GM12874 (cell line): ENCODE data around the gene MROH7.

ENCODE experiments used
- TF ChIP-seq, protein P1 (sequence below): IDR thresholded peaks from 2 replicates; pipeline ENCODE4 v1.5.1; 2011; ENCODE audit warnings: low read depth, mild to moderate bottlenecking, control low read depth, low read length, moderate library complexity; ENCODE audit not compliant: insufficient read depth

Gene MROH7

DNA sequence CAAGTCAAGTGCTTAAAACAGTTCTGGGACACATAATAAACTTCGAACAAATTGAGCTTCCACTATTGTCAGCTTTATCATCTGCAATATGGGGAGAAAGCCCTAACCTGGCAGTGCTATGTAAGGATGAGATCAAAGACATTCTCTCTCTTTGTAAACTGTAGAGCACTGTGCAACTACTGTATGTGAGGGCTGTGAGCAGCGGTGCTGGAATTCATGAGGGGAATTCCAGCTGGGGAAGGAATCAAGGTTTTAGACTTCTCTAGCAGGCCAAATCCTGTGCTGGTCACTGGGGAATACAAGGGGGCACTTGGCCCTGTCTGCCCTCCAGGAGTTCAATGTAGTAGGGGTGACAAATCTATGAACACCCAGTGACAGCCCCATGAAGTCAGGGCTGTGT is 27.6 kb upstream of the MROH7 start:
- TF ChIP-seq, protein P1, sequence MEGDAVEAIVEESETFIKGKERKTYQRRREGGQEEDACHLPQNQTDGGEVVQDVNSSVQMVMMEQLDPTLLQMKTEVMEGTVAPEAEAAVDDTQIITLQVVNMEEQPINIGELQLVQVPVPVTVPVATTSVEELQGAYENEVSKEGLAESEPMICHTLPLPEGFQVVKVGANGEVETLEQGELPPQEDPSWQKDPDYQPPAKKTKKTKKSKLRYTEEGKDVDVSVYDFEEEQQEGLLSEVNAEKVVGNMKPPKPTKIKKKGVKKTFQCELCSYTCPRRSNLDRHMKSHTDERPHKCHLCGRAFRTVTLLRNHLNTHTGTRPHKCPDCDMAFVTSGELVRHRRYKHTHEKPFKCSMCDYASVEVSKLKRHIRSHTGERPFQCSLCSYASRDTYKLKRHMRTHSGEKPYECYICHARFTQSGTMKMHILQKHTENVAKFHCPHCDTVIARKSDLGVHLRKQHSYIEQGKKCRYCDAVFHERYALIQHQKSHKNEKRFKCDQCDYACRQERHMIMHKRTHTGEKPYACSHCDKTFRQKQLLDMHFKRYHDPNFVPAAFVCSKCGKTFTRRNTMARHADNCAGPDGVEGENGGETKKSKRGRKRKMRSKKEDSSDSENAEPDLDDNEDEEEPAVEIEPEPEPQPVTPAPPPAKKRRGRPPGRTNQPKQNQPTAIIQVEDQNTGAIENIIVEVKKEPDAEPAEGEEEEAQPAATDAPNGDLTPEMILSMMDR = no peak

DNA sequence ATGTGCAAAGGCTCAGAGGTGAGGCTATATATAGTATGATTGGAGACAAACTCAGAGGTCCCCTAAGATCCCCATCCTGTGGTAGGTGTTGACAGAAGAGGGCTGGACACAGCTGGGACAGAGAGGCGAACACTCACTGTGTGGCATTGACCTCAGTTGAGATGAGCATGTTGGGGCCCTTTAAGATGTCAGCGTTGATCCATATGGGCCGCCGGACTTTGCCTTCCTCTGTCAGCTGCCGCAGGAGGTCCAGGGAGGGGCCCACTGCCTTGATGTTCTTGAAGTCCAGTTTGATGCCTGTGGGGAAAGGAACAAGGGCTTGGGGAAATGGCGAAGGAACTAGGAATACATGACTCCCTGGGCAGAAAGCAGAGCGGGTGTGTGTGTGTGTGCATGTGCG is 27.0 kb upstream of the MROH7 start:
- TF ChIP-seq, protein P1 = no peak

DNA sequence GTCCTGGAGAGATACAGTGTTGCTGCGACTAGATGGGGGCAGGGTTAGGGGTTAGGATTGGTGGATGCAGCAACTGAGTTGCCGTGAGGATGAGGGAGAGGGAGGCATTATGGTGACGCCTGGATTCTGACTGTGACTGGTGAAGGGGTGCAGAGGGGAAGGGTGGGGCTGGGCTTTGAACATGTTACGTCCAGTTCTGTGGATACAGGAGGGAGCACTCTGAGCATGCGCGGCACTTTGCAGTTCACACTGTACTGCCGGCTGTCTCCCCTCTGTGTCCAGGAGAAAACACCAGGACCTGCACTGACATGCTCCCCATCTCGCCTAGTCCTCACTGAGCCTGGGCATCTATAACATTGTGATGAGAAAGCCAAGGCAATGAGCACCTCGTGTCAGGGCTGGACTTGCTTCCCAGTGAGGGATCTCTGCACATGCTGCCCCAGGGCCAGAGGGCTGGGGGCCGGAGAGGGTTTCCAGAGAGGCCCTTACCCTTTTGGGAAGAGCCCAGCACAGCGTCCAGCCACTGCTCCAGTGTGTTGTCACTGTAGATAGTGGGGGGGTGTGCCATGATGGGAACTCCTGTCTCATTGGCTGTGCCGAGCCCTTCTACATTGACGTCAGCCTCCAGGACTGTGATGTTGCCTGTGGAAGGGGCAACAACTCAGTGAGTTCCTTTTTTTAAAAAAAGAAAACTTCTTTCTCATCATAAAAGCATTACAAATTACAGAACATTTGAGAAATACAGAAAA is 25.9 kb upstream of the MROH7 start:
- TF ChIP-seq, protein P1 = no peak

DNA sequence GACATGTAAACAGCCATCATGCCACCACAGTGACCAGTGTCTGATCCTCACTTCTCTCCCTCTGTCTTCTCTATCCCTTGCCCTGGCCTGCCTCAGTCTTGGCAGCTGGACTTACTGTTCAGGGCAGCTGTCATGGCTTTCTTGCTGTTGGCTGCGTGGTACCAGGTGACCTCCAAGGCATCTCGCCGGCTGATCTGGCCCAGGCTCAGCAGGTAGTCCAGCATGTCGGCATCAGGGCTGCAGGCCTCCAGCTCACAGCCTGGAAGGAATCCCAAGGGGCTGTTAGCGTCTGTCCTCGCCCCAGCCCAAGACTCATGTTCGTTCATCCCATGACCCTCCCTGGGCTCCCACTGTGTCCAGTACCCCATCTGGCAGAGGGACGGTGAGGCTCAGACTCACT is 21.8 kb upstream of the MROH7 start:
- TF ChIP-seq, protein P1 = no peak

DNA sequence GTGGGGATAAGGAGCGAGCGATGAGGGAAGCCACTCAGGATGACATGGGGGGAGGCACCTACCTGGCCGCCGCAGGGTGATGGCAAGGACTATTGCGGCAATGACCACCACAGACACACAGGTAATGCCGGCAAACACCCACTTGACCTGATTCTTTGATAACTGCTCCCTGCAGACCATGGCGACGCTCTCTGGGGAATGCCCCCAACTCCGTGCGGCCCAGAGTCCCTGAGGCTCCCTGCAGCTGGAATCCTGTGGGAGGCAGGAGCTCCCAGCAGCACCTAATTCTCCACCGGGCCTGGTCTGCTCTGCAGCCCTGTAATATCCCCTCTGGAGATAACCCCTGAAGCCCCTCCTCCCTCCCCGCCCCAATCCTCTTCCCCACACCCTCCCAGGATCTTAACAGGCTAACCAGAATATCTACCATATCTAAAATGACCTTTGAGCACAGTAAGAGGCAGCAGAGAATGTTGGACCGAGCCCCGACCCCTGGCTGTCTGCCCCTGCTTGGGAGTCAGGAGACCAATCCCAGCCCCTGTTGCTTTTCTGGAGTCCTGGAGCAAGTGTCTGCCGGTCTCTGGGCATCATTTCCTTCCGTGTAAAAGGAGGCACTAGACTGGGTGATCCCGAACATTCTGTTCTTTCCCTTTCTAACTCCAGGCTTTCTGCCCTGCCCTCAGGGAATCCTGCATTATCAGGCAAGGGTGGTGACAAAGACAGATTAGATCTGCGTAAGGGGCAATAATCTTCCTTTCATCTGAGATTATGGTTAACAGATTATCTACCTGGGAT is 18.2 kb upstream of the MROH7 start, which contains the start of gene FAM151A:
Gene FAM151A (minus strand): TSS at position 310 of the 792 bp plus-strand sequence. CDS start 130 bp downstream, at position 180.
- TF ChIP-seq, protein P1 = no peak

DNA sequence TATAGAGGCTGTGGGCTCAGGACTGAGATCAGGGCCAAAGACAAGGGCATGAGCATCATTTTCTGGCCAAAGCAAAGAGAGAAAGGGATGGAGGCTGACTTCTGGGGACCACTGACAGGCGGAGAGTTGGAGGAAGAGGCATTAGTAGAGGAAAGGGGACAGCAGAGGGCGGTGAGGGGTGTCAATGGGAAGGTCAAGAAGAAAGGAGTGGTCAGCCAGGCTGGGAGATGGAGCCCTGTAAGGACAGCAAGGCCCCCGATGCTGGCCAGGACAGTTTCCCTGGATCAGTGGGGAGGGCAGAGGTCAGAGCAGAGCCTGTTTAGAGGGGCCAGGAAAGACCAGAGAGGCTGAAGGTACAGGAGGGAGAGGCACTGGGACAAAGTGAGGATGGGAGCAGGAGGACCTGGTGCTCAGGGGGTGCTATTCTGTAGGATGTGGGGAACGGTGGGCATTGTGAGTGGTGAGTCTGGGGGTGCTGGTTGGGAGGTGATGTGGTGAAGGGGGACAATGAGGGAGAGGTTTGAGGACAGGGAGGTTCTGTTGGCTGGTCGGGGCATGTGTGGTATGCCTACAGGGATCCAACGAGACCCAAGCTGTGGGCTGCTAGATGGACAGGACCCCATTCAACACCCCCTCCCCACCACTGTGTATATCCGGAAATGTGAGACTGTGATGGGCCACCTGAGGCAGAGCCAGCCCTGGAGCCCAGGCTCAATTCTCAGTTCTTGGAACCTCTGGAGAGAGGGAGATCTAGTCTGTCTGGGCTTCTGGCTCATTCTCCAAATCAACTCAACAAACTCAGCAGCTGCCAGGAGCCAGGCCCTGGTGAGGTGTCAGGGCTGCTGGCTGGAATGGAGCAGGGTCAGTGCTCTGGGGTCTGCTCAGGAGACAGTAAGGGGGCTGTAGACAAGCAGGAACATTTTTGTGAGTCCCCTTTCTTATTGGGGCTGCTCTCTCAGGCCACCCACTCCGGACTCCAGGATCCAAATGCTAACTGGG is 16.8 kb upstream of the MROH7 start:
- TF ChIP-seq, protein P1 = no peak
